Spleen (tissue), 11 donors: Measurements from ENCODE around the gene CRMP1. TPM values are rescaled to one million over a fixed set of nuclear protein-coding genes. Genes with fewer than 3 reads are reported as not detected.

Source experiments
- DNase-seq: peaks from one replicate; pipeline ENCODE4 v3.0.0-alpha.2; 2020
- H3K27ac ChIP-seq, 8 donors: fragments of 200-600 bp; sonication (generic) in 7 of 8; 1 replicate in 4 of 8; 2 replicates in 4 of 8; pipeline versions ENCODE4 v1.5.0 to v1.8.0; 2016 to 2021; ENCODE audit warnings: inconsistent platforms in 4 of 8, mild to moderate bottlenecking in 4 of 8, moderate library complexity in 1 of 8
- H3K27me3 ChIP-seq, 7 donors: fragments of 200-600 bp; sonication (generic) in 6 of 7; replicated peaks in 1 of 7; 1 replicate in 4 of 7; 2 replicates in 3 of 7; pipeline versions ENCODE4 v1.5.0 to v1.8.0; 2016 to 2021; ENCODE audit warnings: inconsistent platforms in 3 of 7, mild to moderate bottlenecking in 1 of 7
- H3K36me3 ChIP-seq, 6 donors: fragments of 200-600 bp; sonication (generic) in 5 of 6; 1 replicate in 4 of 6; 2 replicates in 2 of 6; pipeline versions ENCODE4 v1.5.0 to v1.8.0; 2016 to 2021; ENCODE audit warnings: inconsistent platforms in 2 of 6
- H3K4me1 ChIP-seq, 6 donors: fragments of 200-600 bp; sonication (generic) in 5 of 6; 1 replicate in 3 of 6; 2 replicates in 3 of 6; pipeline versions ENCODE4 v1.5.0 to v1.8.0; 2016 to 2021; ENCODE audit warnings: inconsistent platforms in 3 of 6
- H3K4me3 ChIP-seq, 8 donors: fragments of 200-600 bp; sonication (generic) in 7 of 8; 1 replicate in 4 of 8; 2 replicates in 4 of 8; pipeline versions ENCODE4 v1.5.0 to v1.8.0; 2016 to 2021; ENCODE audit warnings: inconsistent platforms in 4 of 8, mild to moderate bottlenecking in 4 of 8, moderate library complexity in 2 of 8
- H3K9me3 ChIP-seq, 8 donors: fragments of 200-600 bp; sonication (generic) in 7 of 8; 1 replicate in 4 of 8; 2 replicates in 4 of 8; pipeline versions ENCODE4 v1.5.0 to v1.8.0; 2016 to 2021; ENCODE audit warnings: inconsistent platforms in 4 of 8
- CTCF ChIP-seq, 11 experiments: fragments of 200-600 bp in 7 of 11; fragments of 450-650 bp in 4 of 11; sonication (generic) in 4 of 11; IDR thresholded peaks in 8 of 11; conservative IDR thresholded peaks in 3 of 11; 1 replicate in 7 of 11; 2 replicates in 4 of 11; pipeline versions ENCODE4 v1.4.0 to v1.8.0; 2016 to 2021; ENCODE audit warnings: antibody characterized with exemption in 11 of 11, inconsistent platforms in 4 of 11, mild to moderate bottlenecking in 1 of 11
- POLR2A ChIP-seq, 3 donors: fragments of 450-650 bp; IDR thresholded peaks; one replicate each; pipeline ENCODE4 v1.5.1; 2017; ENCODE audit warnings: antibody characterized with exemption in 3 of 3, mild to moderate bottlenecking in 1 of 3
- POLR2AphosphoS5 ChIP-seq, 3 donors: sonication (generic); formaldehyde crosslinking; IDR thresholded peaks; one replicate each; pipeline ENCODE4 v1.5.1; 2017; ENCODE audit warnings: antibody characterized with exemption in 3 of 3
- WGBS, 5 donors: extraction: QIAGEN DNeasy Blood & Tissue Kit in 3 of 5; methylation state at CpG; one replicate each; pipeline versions ENCODE4 v1.1.5 to v1.1.7; 2013 to 2018; 5-methylcytosine and 5-hydroxymethylcytosine counted together
- intact Hi-C: fragments of 100-400 bp; cut with DNase I; formaldehyde crosslinking; loops from one replicate; pipeline ENCODE4 v1.15.0; 2023; ENCODE audit warnings: low total_unique reads
- polyA plus RNA-seq, 3 donors: library from polyadenylated mRNA; stranded (reverse); fragments of 200-250 nt; gene quantifications; one replicate each; pipeline ENCODE4 v1.2.1, GENCODE V29; 2013
- total RNA-seq, 7 donors: library from RNA; depleted of rRNA in 3 of 7; stranded (reverse); fragments of >200 nt in 3 of 7; fragmentation: NEBNext Ultra II Directional in 4 of 7; extraction: Animal tissue kit (Norgen Biotek cat#: 25700) in 4 of 7; gene quantifications; one replicate each; pipeline versions ENCODE4 v1.1.0 to v1.2.1, GENCODE V29; 2016 to 2021
- donor health status: healthy with polysubstance abuse.
- donor health status: DM: no; HTN: no; CAD: no; lungs with moderate emphysema.
- donor health status: DM: no; HTN: no; CAD: no.
- donor health status: Bipolar disorder and iron deficiency.
- donor health status: healthy.
- donor health status: DM: no; HTN: no; CAD: no.
- donor health status: DM: yes; HTN: yes; CAD: no.

CRMP1 gene
- total and polyA plus RNA-seq, 10 donors, result 0.03 to 2.3 (median 0.85) TPM; not detected in 1

- TF ChIP-seq POLR2AphosphoS5 (IDR thresholded peaks at IDR 0.05) (no peak), POLR2A (IDR thresholded peaks at IDR 0.05) (no peak)
- 90 to 98% (median 96%) methylated on average over 3 of the region's 3 CpGs for WGBS, 5 donors
- intact Hi-C loops, result no loop called here
- Histone ChIP-seq H3K27ac (no peak overlapping the region), H3K9me3 (no peaks in the 10 kb centered on the region), H3K4me3 (no peak overlapping the region), H3K4me1 (peaks cover 0 to 10% (median 0%) of the 10 kb centered on the region in 6 donors), H3K27me3 (peaks cover 0 to 62% (median 0%) of the 10 kb centered on the region in 7 donors), H3K36me3 (no peaks in the 10 kb centered on the region)
- no peak for DNase-seq
These were observed 25.0 kb downstream of the CRMP1 start for GRCh38 chr4:5867866-5868265.

GRCh38 chr4:5866841-5867813 lies 25.8 kb downstream of the CRMP1 start:
- WGBS, 5 donors, result 61 to 69% (median 66%) methylated on average over 10 of the region's 10 CpGs
- H3K9me3 ChIP-seq, result no peaks in the 10 kb centered on the region
- no peak overlapping the region for H3K27ac ChIP-seq
- no peaks in the 10 kb centered on the region for H3K36me3 ChIP-seq
- H3K4me1 ChIP-seq, result peaks cover 0 to 10% (median 0%) of the 10 kb centered on the region in 6 donors
- no peak for DNase-seq
- intact Hi-C loops, result no loop called here
- no peak for TF ChIP-seq POLR2AphosphoS5 (IDR thresholded peaks at IDR 0.05)
- H3K27me3 ChIP-seq, result peaks cover 0 to 69% (median 0%) of the 10 kb centered on the region in 7 donors
- H3K4me3 ChIP-seq, result no peak overlapping the region

- TF ChIP-seq POLR2AphosphoS5 (IDR thresholded peaks at IDR 0.05), result no peak
- no peak for TF ChIP-seq POLR2A (IDR thresholded peaks at IDR 0.05)
- TF ChIP-seq CTCF (IDR thresholded peaks at IDR 0.05 in 8 of 11, conservative IDR thresholded peaks at IDR 0.05 in 3 of 11), result no peak
- Histone ChIP-seq H3K36me3 (no peaks in the 10 kb centered on the region), H3K27ac (no peak overlapping the region), H3K4me3 (no peak overlapping the region), H3K27me3 (peaks cover 0 to 69% (median 0%) of the 10 kb centered on the region in 7 donors), H3K9me3 (no peaks in the 10 kb centered on the region), H3K4me1 (peaks cover 0 to 10% (median 0%) of the 10 kb centered on the region in 6 donors)
- 14 to 44% (median 25%) methylated on average over 12 of the region's 12 CpGs for WGBS, 5 donors
- no peak for DNase-seq
- intact Hi-C loops, result no loop called here
These were observed 26.8 kb downstream of the CRMP1 start for GRCh38 chr4:5865896-5866599.

- Histone ChIP-seq H3K27ac (no peak overlapping the region), H3K4me1 (peaks cover 0 to 7% (median 0%) of the 10 kb centered on the region in 6 donors), H3K4me3 (no peak overlapping the region), H3K27me3 (peaks cover 0 to 48% (median 0%) of the 10 kb centered on the region in 7 donors), H3K9me3 (peaks cover 0 to 4% (median 0%) of the 10 kb centered on the region in 8 donors), H3K36me3 (no peaks in the 10 kb centered on the region)
- DNase-seq, result no peak
- TF ChIP-seq POLR2AphosphoS5 (IDR thresholded peaks at IDR 0.05) (no peak), POLR2A (IDR thresholded peaks at IDR 0.05) (no peak), CTCF (IDR thresholded peaks at IDR 0.05 in 8 of 11, conservative IDR thresholded peaks at IDR 0.05 in 3 of 11) (no peak)
- intact Hi-C loops, result no loop called here
- WGBS, 5 donors, result 48 to 55% (median 49%) methylated on average over 15 of the region's 15 CpGs
These were observed 29.3 kb downstream of the CRMP1 start for GRCh38 chr4:5863461-5864113.
